Loucy (cell line): ENCODE data around the gene SNX5.

ENCODE experiments used
- CTCF ChIP-seq: fragments of 200-600 bp; sonication (generic); conservative IDR thresholded peaks from 2 replicates; pipeline ENCODE4 v1.5.1; 2014; ENCODE audit warnings: mild to moderate bottlenecking, antibody characterized with exemption, low read length
- EZH2phosphoT487 ChIP-seq: fragments of 200-600 bp; IDR thresholded peaks from 2 replicates; pipeline ENCODE4 v1.6.1; 2018; ENCODE audit warnings: antibody characterized with exemption, mild to moderate bottlenecking, moderate library complexity, borderline replicate concordance

GRCh38 chr20:17976305-17976704, 7.7 kb upstream of the SNX5 start:
- TF ChIP-seq CTCF (no peak), EZH2phosphoT487 (no peak)
